ENCODE data around the gene MRPL55. TPM values are rescaled to one million over a fixed set of nuclear protein-coding genes. Genes with fewer than 3 reads are reported as not detected.

MRPL55 gene
- total RNA-seq, 1 experiment from 2014 or later = 57.1 TPM

- no peak for TF ChIP-seq POLR2AphosphoS5 (IDR thresholded peaks at IDR 0.05; ENCODE audit: low read depth, low read length)
- TF ChIP-seq FOSL1 (IDR thresholded peaks at IDR 0.05; ENCODE audit: low read depth) = no peak
- no peak for TF ChIP-seq ZNF274 (IDR thresholded peaks at IDR 0.05; ENCODE audit: low read depth, low read length)
- TF ChIP-seq ZBTB33 (IDR thresholded peaks at IDR 0.05; ENCODE audit: extremely low read depth, insufficient replicate concordance, low read length) = no peak
Measured at GRCh38 chr1:228158151-228159007, 49.3 kb upstream of the MRPL55 start (continued).

DNA sequence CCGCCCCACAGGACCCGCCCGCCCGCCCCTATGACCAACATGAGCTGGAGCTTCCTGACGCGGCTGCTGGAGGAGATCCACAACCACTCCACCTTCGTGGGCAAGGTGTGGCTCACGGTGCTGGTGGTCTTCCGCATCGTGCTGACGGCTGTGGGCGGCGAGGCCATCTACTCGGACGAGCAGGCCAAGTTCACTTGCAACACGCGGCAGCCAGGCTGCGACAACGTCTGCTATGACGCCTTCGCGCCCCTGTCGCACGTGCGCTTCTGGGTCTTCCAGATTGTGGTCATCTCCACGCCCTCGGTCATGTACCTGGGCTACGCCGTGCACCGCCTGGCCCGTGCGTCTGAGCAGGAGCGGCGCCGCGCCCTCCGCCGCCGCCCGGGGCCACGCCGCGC, 48.6 kb upstream of the MRPL55 start:
- Histone ChIP-seq H3K27ac (ENCODE audit: low read depth, low read length) (no peak overlapping the region), H3K9me3 (ENCODE audit: control insufficient read depth in 1 of 2, insufficient read depth in 1 of 2, low read depth in 1 of 2, low read length in 2 of 2) (no peaks in the 10 kb centered on the region), H3K36me3 (ENCODE audit: control insufficient read depth in 1 of 2, insufficient read depth in 2 of 2, low read length in 2 of 2) (no peaks in the 10 kb centered on the region), H3K79me2 (ENCODE audit: insufficient read depth, low read length) (no peaks in the 10 kb centered on the region), H3K4me2 (ENCODE audit: low read length) (no peak overlapping the region), H3K9ac (ENCODE audit: low read length) (no peak overlapping the region), H3K27me3 (ENCODE audit: insufficient read depth, low read length) (no peaks in the 10 kb centered on the region), H3K4me3 (replicated peaks in 1 of 2; ENCODE audit: low read depth in 1 of 2, low read length in 2 of 2) (no peak overlapping the region), H3K9me2 (ENCODE audit: insufficient read depth) (no peaks in the 10 kb centered on the region), H2AFZ (ENCODE audit: low read depth, low read length, poor library complexity, severe bottlenecking) (no peak overlapping the region), H4K20me1 (ENCODE audit: insufficient read depth) (no peaks in the 10 kb centered on the region), H3K4me1 (ENCODE audit: control insufficient read depth in 1 of 2, insufficient read depth in 2 of 2, low read length in 2 of 2) (peaks cover 11 to 23% of the 10 kb centered on the region in 2 experiments; a peak in 3 of 4 replicates)
- ATAC-seq (no peak), DNase-seq (ENCODE audit: low read depth, low spot score) (no peak)
- intact Hi-C loops (cut with micrococcal nuclease) = no loop called here
- ChIA-PET POLR2A (interaction anchor here (0.7 kb wide), 1 partner anchor 330 kb away, joined by 3 read pairs; no protein-coding TSS in a partner anchor), CTCF (no interaction called here), RAD21 (ENCODE audit: low non-redundant PET in 1 of 2, low total read pairs in 2 of 2, uncharacterized antibody in 2 of 2, unreplicated experiment in 2 of 2) (no interaction called here)
- BruUV-seq (replicated peaks) = no TSS peak
- TF ChIP-seq, protein P1, sequence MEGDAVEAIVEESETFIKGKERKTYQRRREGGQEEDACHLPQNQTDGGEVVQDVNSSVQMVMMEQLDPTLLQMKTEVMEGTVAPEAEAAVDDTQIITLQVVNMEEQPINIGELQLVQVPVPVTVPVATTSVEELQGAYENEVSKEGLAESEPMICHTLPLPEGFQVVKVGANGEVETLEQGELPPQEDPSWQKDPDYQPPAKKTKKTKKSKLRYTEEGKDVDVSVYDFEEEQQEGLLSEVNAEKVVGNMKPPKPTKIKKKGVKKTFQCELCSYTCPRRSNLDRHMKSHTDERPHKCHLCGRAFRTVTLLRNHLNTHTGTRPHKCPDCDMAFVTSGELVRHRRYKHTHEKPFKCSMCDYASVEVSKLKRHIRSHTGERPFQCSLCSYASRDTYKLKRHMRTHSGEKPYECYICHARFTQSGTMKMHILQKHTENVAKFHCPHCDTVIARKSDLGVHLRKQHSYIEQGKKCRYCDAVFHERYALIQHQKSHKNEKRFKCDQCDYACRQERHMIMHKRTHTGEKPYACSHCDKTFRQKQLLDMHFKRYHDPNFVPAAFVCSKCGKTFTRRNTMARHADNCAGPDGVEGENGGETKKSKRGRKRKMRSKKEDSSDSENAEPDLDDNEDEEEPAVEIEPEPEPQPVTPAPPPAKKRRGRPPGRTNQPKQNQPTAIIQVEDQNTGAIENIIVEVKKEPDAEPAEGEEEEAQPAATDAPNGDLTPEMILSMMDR (IDR thresholded peaks at IDR 0.05 in 2 of 3, conservative IDR thresholded peaks at IDR 0.05 in 1 of 3; ENCODE audit: borderline replicate concordance in 1 of 3, insufficient read depth in 1 of 3, low read depth in 2 of 3, low read length in 2 of 3) = no peak
- no peak for TF ChIP-seq ZNF274 (IDR thresholded peaks at IDR 0.05; ENCODE audit: low read depth, low read length)
- TF ChIP-seq POLR2AphosphoS5 (IDR thresholded peaks at IDR 0.05; ENCODE audit: low read depth, low read length) = no peak
- TF ChIP-seq, protein P2, sequence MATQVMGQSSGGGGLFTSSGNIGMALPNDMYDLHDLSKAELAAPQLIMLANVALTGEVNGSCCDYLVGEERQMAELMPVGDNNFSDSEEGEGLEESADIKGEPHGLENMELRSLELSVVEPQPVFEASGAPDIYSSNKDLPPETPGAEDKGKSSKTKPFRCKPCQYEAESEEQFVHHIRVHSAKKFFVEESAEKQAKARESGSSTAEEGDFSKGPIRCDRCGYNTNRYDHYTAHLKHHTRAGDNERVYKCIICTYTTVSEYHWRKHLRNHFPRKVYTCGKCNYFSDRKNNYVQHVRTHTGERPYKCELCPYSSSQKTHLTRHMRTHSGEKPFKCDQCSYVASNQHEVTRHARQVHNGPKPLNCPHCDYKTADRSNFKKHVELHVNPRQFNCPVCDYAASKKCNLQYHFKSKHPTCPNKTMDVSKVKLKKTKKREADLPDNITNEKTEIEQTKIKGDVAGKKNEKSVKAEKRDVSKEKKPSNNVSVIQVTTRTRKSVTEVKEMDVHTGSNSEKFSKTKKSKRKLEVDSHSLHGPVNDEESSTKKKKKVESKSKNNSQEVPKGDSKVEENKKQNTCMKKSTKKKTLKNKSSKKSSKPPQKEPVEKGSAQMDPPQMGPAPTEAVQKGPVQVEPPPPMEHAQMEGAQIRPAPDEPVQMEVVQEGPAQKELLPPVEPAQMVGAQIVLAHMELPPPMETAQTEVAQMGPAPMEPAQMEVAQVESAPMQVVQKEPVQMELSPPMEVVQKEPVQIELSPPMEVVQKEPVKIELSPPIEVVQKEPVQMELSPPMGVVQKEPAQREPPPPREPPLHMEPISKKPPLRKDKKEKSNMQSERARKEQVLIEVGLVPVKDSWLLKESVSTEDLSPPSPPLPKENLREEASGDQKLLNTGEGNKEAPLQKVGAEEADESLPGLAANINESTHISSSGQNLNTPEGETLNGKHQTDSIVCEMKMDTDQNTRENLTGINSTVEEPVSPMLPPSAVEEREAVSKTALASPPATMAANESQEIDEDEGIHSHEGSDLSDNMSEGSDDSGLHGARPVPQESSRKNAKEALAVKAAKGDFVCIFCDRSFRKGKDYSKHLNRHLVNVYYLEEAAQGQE (IDR thresholded peaks at IDR 0.05; ENCODE audit: low read depth) = no peak
- no peak for TF ChIP-seq JUND (IDR thresholded peaks at IDR 0.05)
- TF ChIP-seq ELF1 (IDR thresholded peaks at IDR 0.05; ENCODE audit: borderline replicate concordance, low read depth) = no peak
- TF ChIP-seq EZH2phosphoT487 (IDR thresholded peaks at IDR 0.05; ENCODE audit: borderline replicate concordance) = no peak
- TF ChIP-seq YY1 (IDR thresholded peaks at IDR 0.05; ENCODE audit: extremely low read depth, insufficient replicate concordance, low read depth, low read length) = no peak
- TF ChIP-seq TCF7L2 (IDR thresholded peaks at IDR 0.05; ENCODE audit: borderline replicate concordance, extremely low read depth, insufficient read depth, insufficient read length) = no peak
- no peak for TF ChIP-seq SIN3A (IDR thresholded peaks at IDR 0.05; ENCODE audit: low read depth)
- TF ChIP-seq SP1 (IDR thresholded peaks at IDR 0.05; ENCODE audit: low read depth) = no peak
- no peak for TF ChIP-seq ATF3 (IDR thresholded peaks at IDR 0.05)

All from HCT116 (cell line).